ENCODE data around the gene PSG11.
"Not testable (repeated sequence)": the region's sequence is repeated elsewhere in the genome, so short reads cannot be mapped to it uniquely, and the experiment has no call there.

Gene PSG11

DNA sequence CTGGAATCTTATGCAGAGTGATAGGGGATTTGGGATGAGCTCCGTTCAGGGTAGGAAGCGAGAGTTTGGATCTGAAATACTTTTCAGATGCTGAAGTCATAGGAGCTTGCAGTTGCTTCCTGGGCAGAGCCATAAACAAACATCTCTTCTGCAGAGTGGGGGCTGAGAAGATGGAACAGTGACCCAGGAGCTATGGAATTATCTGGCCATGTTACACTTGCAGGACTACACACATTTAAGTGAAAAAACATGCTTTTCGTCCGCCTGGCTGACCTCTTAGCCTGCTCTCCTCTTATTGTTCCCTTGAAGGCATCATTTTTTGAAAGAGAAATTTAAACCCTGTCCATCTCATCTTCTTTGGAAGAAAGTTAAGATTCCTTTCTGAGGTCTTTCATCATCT is 40.7 kb downstream of the PSG11 start:
- DNase-seq = no peak

- DNase-seq = not testable (repeated sequence)
These were observed 44.2 kb downstream of the PSG11 start for GRCh38 chr19:42982111-42982510.

- not testable (repeated sequence) for DNase-seq
These were observed 54.8 kb downstream of the PSG11 start for GRCh38 chr19:42971451-42971850.

GRCh38 chr19:42965176-42965575 is 61.1 kb downstream of the PSG11 start:
- DNase-seq = no peak

GRCh38 chr19:42961119-42961518 is 65.2 kb downstream of the PSG11 start:
- DNase-seq = no peak

Measured in hematopoietic multipotent progenitor cell treated with erythropoietin and hydrocortisone succinate and interleukin-3 and kit ligand, for 6 days (in vitro differentiated cells).